GM04503 (cell line): ENCODE measurements around the gene CRYBB1.
A peak's percentile ranks its signal among the peaks of the same experiment; 100 is the strongest.

Source experiments
- DNase-seq: peaks from one replicate; pipeline ENCODE4 v3.0.0-alpha.2; 2012; ENCODE audit warnings: low read depth

CRYBB1 gene

DNA sequence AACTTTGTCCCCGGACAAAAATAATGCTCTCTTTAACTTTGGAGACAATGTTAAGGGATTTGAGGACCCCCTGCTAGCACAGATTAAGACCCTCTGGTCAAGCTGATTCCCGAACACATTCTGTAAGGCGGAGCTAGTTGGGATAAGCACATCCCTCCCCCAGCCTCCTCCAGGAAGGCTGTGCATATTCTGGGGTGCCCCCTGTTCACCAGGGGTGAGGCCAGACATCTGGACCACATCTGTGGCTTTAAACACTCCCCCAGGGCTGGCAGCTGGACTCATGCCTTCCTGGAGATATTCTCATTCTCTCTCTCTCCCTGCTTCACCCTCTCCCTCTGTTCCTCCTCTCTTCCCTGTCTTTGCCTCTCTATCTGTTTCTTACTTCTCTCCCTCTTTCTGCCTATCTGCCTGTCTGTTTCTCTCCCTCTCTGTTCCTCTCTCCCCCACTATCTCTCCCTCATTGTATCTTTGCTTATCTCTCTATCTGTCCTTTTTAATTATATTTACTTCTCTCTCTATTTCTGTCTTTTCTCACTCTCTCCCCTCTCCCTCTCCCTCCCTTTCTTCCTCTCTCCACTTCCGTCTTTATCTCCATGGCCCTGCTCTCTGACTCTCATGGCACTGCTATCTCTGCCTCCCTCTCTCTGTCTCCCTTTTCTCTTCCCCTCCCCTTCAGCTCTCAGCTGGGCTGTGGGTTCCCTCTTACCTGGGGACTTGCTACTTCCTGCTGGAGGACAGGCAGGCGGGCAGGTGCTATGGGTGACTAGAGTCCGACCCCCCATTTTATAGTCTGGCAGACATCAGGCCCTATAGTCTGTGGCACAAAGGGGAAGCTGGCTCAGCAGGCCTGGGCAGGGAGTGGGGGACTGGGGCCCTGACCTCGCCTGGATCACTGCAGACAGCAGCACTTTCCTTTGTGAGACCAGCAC is at the start of gene CRYBB1:
Gene CRYBB1, minus strand, starts transcription at position 757 of the 929 bp plus-strand sequence. CDS start 1,708 bp downstream, outside the sequence.
- DNase-seq, result no peak

DNA sequence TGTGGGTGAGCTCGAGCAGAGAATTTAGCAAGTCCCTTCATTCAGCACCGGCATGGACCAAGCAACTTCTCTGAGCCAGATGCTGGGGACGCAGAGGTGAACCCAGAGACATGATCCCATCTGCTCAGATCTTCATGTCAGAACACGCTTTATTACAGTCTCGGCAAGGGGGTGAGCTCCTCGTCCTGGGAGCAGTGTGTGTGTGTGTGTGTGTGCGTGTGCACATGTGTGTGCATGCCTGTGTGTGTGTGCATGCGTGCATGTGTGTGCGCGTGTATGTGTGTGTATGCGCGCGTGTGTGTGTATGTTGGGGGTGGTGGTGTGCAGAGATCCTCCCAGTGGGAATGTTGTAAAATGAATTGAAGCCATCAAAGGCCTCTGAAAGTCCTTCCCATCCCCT is 49.3 kb upstream of the CRYBB1 start:
- no peak for DNase-seq

DNA sequence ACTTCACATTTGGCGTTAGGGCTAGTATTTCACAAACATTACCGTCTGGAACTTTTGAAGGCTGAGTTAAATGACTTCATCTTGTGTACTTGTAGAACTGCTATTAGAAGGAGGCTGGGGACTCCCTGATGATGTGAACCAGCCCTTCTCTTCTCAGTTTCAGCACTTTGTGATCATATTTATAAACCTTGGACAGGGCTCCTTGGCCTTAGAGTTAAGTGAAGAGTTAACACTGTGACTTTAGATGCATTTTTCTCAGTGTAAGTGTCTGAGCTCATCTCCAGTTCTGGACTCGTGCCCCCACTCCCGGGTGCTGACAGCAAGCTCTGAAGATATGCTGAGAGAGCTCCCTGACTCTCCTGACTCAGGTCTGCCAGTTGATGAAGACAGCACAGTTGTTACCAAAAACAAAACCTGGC is 48.0 kb upstream of the CRYBB1 start:
- DNase-seq, result peak; percentile 60

DNA sequence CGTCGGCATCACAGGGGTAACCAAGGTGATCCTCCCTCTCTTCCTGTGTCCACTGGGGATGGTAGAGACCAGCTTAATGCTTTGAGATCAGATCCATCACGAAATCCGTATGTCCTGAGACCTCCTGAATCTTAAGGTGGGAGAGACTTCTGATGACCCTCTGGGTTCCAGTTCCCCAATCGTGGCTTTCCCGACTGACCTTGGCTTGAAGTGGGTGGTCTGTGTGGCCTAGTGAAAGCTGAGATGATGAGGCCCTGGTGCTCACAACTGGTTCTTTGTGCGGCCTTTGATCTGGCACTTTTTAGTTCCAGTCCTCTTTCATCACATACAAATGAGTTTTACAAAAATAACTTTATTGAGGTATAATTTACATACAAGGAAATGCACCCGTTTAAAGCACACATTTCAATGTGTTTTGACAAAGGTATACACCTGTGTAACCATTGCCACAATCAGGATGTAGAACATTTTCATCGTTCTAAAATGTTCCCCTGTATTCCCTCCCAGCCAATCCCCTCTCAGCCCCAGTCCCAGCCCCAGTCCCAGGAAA is 45.6 kb upstream of the CRYBB1 start:
- no peak for DNase-seq

DNA sequence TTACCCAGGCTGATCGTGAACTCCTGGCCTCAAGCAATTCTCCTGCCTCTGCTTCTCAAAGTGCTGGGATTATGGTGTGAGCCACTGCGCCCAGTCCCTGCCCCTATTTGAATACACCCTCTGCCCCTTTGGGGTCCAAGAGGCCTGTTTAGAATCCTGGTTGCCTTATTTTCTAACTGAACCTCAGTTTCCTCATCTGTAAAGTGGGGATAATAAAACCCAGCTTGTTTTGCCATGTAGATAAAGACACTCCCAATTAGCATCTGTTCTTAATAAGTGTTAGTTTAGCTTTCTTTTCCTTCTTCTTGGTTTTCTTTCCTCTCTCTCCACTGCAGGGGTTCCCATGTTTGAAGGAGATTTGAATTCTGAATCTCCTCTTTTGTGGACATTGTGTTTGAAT is 44.3 kb upstream of the CRYBB1 start:
- DNase-seq, result no peak

DNA sequence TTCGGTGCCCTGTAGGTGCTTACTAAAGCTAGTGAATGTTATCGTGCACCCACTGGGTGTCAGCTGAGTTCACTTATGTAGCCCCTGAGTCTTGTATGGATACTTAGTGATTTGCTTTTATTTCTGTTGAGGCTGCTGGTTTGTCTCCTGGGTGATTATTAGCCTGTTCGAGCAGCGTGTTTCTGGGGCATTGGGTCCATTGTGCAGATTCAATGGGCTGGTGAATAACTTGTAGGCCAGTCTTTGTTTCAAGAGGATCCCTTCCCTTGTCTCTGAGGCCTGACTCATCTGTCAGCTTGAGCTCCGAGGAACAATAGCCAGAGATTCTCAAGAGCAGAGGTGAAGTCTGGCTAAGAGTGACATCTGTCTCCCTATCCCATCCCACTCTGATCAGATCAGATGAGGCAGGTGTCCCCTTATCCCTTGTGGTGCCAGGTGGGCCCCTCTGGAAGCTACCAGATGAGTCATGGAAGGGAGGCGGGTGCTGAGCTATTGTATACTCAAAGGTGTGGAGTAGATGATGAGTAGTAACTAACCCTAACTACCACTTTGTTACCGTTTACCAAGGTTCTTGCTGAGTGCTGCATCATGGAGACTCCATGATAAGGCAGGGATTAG is 43.2 kb upstream of the CRYBB1 start:
- DNase-seq, result no peak

DNA sequence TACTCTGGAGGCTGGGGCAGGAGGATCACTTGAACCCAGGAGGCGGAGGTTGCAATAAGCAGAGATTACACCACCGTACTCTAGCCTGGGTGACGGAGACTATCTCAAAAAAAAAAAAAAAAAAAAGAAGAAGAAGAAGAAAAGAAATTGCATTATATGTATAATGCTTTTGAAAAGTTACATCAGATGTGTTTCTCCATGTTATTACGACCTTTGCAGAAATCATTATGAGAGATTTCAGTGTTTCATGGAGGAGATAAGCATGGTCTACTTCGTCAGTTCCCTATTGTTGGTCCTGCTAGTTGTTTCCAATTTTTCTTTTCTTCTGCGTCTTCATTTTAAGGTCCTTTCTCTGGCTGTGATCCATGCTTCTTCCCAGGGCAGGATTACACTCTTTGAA is 42.5 kb upstream of the CRYBB1 start:
- DNase-seq, result no peak

DNA sequence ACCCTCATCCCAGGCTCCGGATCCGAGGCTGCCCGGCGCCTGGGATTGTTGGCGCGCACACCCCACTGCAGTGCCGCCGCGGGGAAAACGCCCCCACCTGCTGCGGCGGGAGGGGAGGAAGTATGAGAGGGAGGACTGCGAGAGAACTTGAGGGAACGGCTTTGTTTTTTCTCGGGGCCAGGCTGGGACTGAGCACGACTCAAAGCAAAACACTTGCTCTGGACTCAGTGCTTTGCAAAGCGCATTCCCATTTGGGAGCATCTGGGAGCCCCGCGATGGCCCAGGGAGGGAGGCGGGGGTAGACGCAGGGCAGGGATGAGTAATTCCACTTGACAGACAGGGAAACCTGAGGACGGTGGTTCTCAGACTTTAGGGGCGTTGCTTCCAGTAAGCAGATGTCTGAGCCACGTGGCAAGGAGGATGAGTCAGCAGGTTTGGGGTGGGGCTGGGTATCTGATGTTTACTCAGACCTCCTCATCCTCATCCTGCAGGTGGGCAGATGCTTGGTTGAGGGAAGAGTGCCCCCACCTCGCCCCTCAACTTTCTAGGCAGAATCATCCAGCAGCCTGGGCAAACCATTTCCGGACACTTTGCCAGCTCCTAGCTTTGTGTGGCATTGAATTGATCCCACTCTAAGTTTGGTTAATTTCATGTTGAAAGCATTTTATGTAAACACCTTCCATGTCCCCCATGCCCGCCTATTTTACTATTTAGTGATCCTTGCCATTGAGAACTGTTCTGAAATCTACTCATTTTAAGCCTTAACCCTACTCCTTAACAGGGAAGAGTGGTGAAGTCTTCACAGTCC is 41.0 kb upstream of the CRYBB1 start:
- peak; percentile 37 for DNase-seq

DNA sequence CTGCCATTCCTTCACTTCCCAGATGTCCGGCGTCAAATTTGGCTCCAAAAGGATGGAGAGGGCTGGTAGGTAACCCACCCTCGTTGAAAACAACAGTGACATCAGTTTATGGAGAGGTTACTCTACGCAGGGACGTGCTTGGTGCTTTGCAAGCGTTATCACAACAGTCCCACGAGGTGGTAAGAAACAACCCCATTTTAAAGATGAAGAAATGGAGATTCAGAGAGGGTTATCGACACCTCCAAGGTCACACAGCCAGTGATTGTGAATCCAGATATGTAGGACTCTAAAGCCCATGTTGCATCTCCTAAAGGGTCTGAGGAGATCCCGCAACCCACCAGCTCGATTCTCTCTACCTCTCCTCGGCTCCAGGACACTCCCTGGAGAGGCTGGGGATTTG is 40.3 kb upstream of the CRYBB1 start:
- no peak for DNase-seq

DNA sequence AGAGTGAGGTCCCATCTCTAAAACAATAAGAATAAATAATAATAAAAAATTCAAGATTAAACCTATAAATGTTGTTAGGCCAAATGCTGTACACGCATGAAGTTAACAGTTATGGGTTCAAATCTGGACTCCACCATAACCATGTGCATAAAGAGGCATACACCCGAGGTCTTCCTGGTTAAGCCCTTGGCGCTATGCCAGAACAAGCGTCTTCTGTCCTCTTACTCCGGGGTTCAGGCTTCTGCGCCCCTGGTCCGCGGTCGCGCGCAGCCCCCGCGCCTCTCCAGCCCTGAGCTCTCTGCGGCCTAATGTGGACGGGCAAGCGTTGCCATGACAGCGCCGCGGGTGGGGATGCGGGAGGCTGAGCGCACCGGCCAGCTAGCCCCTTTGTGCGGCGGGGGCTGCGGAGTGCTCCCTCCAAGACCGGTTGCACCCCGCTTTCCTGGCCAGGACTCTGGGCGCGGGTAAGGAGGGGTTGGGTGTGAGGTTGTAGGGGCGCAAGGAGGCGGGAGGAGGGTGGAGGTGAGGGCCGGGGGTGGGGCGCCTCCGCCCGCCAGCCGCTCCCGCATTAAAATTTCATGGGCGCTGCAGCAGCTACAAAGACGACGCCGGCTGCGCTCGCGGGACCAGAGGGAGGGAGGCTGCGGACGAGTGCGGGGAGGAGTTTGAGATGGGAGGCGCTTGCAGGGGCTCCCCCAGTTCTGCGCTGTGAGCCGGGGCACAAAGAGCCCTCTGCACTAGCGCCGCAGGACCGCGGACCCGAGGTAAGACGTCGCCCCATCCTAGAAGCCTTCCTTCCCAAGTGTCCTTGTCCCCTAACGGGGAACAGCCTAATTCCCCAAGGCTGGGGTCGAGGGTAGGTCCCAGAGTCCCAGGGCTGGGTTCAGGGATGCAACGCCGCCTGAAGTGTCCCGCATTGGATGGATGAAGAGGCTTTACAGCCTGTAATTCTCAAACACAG is 39.3 kb upstream of the CRYBB1 start, which contains the start of gene MIAT:
Gene MIAT, plus strand, starts transcription at position 698 of the 961 bp plus-strand sequence.
- no peak for DNase-seq

DNA sequence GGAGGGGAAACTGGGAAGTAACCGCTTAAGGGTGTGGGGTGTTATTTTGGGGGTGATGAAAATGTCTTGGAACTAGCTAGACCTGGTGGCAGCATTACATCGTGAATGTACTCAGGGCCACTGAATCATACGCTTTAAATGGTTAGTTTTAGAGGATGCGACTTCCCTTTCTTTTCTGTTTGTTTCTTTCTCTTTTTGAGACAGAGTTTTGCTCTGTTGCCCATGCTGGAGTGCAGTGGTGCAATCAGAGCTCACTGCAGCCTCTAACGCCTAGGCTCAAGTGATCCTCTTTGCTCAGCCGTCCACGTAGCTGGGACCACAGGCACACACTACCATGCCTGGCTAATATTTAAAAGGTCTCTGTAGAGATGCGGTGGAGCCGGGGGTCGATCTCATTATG is 34.0 kb upstream of the CRYBB1 start:
- no peak for DNase-seq

DNA sequence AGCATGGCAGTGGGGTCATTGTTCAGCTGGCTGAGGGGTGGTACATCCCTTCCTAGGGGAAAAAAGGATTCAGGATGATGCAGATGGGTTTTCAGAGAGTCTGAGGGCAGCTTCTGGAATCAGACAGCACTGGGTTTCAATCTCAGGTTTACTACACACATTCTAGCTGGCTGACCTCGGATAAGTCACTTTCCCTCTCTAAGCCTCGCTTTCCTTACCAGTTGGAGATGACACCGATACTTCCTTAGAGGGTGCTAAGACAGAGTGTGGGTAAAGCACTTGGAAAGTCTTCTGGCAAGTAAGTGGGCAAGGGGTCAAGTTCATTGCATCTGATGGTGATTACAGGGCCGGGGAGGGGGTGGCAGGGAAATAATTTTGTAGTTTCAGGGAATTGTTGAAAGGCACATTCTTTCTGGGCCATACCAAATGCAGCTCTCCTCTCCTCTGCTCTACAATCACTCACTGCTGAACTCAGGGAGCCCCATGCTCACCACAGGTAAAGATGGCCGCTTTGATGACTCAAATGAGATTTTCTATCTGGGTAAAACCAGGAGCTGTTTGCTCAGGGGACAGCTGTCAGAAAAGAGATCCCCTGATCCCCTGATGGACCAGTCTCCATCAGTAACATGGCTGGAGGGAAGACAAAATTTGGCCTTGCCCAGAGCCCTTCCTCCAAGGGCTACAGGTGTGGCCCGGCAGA is 33.0 kb upstream of the CRYBB1 start:
- no peak for DNase-seq

DNA sequence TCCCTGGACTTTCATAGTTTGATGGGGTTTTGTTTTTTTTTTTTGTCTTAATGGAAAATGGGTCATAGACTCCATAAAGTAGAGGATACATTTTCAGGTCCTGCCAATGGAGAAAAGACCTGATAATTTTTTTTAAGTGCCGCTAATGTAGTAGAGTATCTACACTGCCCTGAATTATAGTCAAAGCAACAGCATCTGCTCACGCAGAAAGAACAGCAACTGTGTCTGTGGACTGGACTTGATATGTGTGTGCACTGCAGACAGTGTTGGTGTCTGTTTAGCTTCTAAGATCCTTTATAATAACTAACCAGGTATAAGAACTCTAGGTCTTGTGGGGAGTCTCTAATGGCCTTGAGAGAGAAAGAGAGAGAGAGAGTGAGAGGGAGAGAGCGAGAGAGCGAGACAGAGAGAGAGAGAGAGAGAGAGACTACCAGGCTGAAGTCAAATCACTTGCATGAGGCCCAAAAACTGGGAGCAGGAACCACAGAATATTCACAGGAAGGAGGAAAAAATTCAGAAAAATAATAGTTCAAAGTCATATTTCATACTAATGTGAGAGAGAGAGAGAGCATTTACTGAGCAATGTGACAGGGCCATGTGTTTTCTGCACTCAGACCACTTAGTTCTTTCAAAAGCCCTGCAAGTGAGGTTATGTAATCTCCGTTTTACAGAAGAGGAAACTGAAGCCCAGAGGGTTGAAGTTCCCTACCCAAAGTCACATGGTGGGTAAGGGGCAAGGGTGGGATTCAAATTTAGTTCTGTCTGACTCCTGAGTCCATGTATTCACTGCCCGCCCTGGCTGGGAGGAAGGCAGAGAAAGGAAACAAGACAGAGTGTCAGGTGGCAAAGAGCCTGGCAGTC is 30.9 kb upstream of the CRYBB1 start:
- no peak for DNase-seq

DNA sequence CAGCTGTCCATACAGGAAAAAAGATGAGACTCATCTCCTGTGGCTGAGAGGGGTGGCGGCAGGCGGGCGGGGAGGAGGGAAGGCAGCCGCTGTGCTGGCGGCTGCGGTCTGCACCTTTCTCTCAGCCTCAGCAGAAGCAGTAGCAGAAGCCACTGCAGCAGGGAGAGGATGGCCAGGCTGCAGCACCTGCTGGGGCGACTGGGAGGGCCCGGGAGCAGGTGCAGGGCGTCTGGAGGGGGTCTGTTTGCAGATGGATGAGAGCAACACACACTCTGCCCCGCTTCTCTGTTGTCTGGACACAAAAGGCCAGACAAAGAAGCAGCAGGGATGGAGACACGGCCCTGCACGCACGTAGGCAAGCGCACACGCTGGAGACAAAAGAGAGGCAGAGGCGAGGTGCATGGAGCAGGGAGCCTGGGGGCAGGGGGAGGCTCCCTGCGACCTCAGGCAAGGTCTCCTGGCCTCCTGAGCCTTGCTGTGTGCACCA is 30.2 kb upstream of the CRYBB1 start:
- DNase-seq, result no peak

DNA sequence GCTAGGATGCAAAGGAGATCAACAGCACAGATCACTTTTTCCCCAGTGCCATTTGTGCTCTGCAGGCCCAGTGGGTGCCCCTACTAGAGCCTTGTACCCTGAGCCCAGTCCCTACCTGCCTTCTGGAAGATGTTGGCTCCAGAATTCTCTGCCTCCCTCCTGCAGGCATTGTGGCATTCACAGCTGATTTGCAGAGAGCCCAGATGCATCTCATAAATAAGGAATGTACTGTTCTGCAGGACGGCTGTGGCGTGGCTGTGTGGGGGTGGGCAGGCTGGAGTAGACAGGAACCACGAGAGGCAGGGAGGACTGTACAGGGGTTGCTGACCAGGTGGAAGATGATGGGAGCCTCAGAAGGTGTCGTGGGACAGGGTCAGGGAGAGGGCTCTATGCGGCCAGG is 28.3 kb upstream of the CRYBB1 start:
- no peak for DNase-seq

DNA sequence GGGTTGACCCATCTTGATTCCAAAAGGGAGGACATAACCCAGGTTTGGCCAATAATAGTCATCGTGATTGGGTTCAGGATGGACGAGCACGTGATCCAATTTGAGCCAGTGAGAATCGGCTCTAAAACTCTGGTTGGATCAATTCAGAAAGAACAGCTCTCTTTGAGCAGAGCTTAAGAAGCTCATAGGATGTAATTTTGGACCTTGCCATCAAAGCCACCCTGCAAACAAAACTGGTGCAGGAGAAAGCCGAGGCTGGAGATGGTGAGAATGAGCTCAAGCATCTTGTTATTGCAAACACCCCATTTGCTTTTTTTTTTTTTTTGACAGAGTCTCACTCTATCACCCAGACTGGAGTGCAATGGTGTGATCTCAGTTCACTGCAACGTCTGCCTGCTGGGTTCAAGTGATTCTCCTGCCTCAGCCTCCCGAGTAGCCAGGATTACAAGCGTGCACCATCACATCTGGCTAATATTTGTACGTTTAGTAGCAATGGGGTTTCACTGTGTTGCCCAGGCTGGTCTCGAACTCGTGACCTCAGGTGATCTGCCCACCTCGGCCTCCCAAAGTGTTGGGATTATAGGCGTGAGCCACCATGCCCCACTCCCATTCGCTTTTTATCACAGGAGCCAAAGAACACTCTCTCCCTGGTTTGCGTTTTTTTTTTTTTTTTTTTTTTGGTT is 25.7 kb upstream of the CRYBB1 start:
- DNase-seq, result no peak

DNA sequence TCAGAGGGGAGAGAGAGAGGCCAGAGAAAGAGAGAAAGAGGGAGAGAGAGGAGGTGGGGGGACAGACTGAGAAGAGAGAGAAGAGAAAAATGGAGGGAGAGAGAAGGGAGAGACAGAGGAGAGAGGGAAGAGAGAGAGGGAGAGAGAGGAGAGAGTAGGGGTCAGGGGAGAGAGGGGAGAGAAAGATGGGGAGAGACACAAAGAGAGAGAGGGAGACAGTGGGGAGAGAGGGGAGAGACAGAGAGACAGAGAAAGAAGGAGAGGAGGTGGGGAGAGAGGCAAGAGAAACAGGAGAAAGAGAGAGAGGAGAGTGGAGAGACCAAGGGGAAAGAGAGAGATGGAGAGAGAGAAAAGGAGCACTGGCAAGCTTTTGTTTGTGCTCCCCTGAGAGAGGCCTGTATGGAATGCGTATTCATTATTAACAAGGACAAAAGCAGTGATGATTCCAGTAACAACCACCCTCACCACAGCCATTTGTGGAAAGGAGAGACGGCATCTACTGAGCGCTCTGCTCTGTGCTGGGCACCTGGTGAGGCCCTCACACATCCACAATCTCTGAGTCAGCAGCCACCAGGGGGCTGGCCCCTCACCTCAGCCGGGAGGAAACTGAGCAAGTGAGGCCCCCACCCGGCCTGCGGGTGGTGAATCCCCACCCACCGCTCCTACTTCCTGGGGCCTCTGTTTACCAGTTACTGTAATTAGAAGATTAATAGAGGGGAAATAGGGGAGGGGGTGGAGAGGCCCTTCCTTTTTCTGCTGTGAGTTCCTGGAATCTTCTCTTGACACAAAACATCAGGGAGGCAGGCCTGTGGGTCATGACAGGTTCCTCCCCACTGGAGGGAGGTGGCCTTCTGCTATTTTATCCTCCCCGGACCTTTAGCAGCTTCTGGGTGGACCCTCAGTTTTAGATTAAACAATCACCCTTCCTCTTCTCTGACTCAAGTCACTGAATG is 24.9 kb upstream of the CRYBB1 start:
- DNase-seq, result no peak

DNA sequence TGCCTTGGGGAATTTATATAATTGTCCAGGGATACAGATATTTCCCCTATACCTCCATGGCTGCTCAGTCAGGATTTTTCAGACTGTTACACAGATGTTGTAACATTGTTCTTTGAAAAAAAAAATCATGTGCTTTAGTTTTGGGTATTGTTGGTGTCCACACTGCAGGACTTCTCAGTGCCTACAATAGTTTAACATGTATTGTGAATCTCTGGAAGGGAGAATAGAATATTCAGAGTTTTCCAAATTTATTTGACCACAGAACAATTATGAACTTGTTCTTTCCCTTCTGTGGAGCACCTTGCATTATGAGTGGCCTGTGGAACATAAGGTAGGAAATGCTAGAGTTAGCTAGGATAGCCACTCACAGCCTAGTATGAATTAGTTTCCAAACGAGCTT is 18.5 kb upstream of the CRYBB1 start:
- DNase-seq, result no peak
